PC-9 (cell line): ENCODE measurements around the gene STRN4. TPM values are rescaled to one million over a fixed set of nuclear protein-coding genes. Genes with fewer than 3 reads are reported as not detected.
A peak's percentile ranks its signal among the peaks of the same experiment; 100 is the strongest.

Source experiments
- BruUV-seq: library from RNA; stranded (reverse); fragments of 400-500 nt; replicated peaks from 2 replicates; lab custom pipeline; 2021; lab: Mats Ljungman, UMichigan
- CTCF ChIA-PET: fragments of 300-600 bp; sonication (Branson Sonifier 250); formaldehyde crosslinking; loops from one replicate; lab custom pipeline; 2022; ENCODE audit warnings: antibody characterized with exemption; lab: Charles Lee
- POLR2A ChIA-PET: fragments of 300-600 bp; sonication (Branson Sonifier 250); formaldehyde crosslinking; loops from one replicate; lab custom pipeline; 2022; ENCODE audit warnings: antibody characterized with exemption; ENCODE audit not compliant: unreplicated experiment; lab: Charles Lee
- DNase-seq, 2 experiments: peaks; one replicate each; pipeline versions ENCODE4 v3.0.0 to v3.0.0-alpha.2; 2015 to 2022; ENCODE audit warnings: mixed read lengths in 1 of 2
- H2AFZ ChIP-seq: fragments of 200-600 bp; sonication (generic); 2 replicates; pipeline ENCODE4 v1.8.1; 2017; ENCODE audit warnings: antibody characterized with exemption
- H3F3A ChIP-seq: fragments of 200-600 bp; sonication (generic); 2 replicates; pipeline ENCODE4 v1.8.1; 2017; ENCODE audit warnings: antibody characterized with exemption, mild to moderate bottlenecking, low read depth; ENCODE audit not compliant: insufficient read depth
- H3K27ac ChIP-seq: fragments of 200-600 bp; sonication (generic); 2 replicates; pipeline ENCODE4 v1.6.1; 2016; ENCODE audit warnings: mixed run types
- H3K27me3 ChIP-seq: fragments of 200-600 bp; sonication (generic); 2 replicates; pipeline ENCODE4 v1.6.1; 2016; ENCODE audit warnings: low read depth, mixed run types; ENCODE audit not compliant: insufficient read depth
- H3K36me3 ChIP-seq: fragments of 200-600 bp; sonication (generic); 2 replicates; pipeline ENCODE4 v1.6.1; 2016; ENCODE audit warnings: low read depth, mixed run types
- H3K4me1 ChIP-seq: fragments of 200-600 bp; sonication (generic); replicated peaks from 2 replicates; pipeline ENCODE4 v1.6.1; 2016; ENCODE audit warnings: mixed run types; ENCODE audit not compliant: insufficient read depth
- H3K4me2 ChIP-seq: fragments of 200-600 bp; sonication (generic); 2 replicates; pipeline ENCODE4 v1.6.1; 2017; ENCODE audit warnings: mixed run types
- H3K4me3 ChIP-seq: fragments of 200-600 bp; sonication (generic); 2 replicates; pipeline ENCODE4 v1.6.1; 2016; ENCODE audit warnings: mixed run types
- H3K79me2 ChIP-seq: fragments of 200-600 bp; sonication (generic); 2 replicates; pipeline ENCODE4 v1.6.1; 2017; ENCODE audit warnings: low read depth, mixed run types
- H3K9me2 ChIP-seq: fragments of 200-600 bp; sonication (generic); 2 replicates; pipeline ENCODE4 v1.8.1; 2017; ENCODE audit warnings: mild to moderate bottlenecking; ENCODE audit not compliant: insufficient read depth
- H3K9me3 ChIP-seq: fragments of 200-600 bp; sonication (generic); 2 replicates; pipeline ENCODE4 v1.8.1; 2016; ENCODE audit warnings: low read depth; ENCODE audit not compliant: insufficient read depth
- H4K20me1 ChIP-seq: fragments of 200-600 bp; sonication (generic); 2 replicates; pipeline ENCODE4 v1.8.1; 2017; ENCODE audit not compliant: insufficient read depth
- CTCF ChIP-seq: fragments of 200-600 bp; sonication (generic); conservative IDR thresholded peaks from 2 replicates; pipeline ENCODE4 v1.6.1; 2017; ENCODE audit warnings: mixed run types, antibody characterized with exemption, mild to moderate bottlenecking, moderate library complexity
- EZH2 ChIP-seq: fragments of 200-600 bp; sonication (generic); IDR thresholded peaks from 2 replicates; pipeline ENCODE4 v1.8.0; 2017; ENCODE audit warnings: antibody characterized with exemption, low read depth
- intact Hi-C: fragments of 100-400 bp; cut with micrococcal nuclease; formaldehyde crosslinking; loops from one replicate; pipeline ENCODE4 v1.10.0; 2022; ENCODE audit not compliant: unreplicated experiment
- total RNA-seq: library from RNA; stranded (reverse); gene quantifications from 2 replicates; pipeline ENCODE4 v1.2.3, GENCODE V29; 2021

STRN4 gene
- total RNA-seq, 1 experiment from 2014 or later = 93.3 TPM

GRCh38 chr19:46717034-46717715 lies 29.1 kb downstream of the STRN4 start, which contains the start of gene PRKD2:
TSS of gene PRKD2 (minus strand) at chr19:46717114. CDS start at chr19:46716370, 744 bp downstream.
- no peaks in the 10 kb centered on the region; the same call in 1 of the 2 replicates for H3K36me3 ChIP-seq
- peak within 1 kb of the TSS; percentile 86 for H2AFZ ChIP-seq
- H4K20me1 ChIP-seq = 0 out of 2 replicates have a peak, but pooled peaks cover 4% of the 10 kb centered on the region
- ChIA-PET CTCF (interaction anchor here (0.6 to 0.7 kb wide), 3 partner anchors 12 to 174 kb away, joined by 3 to 11 read pairs (median 3); no protein-coding TSS in a partner anchor), POLR2A (interaction anchor here (0.6 to 0.7 kb wide), 2 partner anchors 71 to 110 kb away, joined by 4 to 5 read pairs; partner anchors contain the start of gene SLC1A5)
- peaks cover 47% of the 10 kb centered on the region; the same call in 1 of the 2 replicates for H3F3A ChIP-seq
- H3K27me3 ChIP-seq = no peaks in the 10 kb centered on the region
- peak; percentile 66 to 87 for DNase-seq
- peaks cover 36% of the 10 kb centered on the region for H3K79me2 ChIP-seq
- H3K4me3 ChIP-seq = peak within 1 kb of the TSS; percentile 76
- H3K4me2 ChIP-seq = peak within 1 kb of the TSS; percentile 98
- no peaks in the 10 kb centered on the region for H3K9me3 ChIP-seq
- BruUV-seq = no TSS peak
- intact Hi-C loops = loop anchor here (1.0 kb wide), 1 partner anchor 14 kb away; no protein-coding TSS in a partner anchor
- H3K4me1 ChIP-seq = peaks cover 27% of the 10 kb centered on the region
- 0 out of 2 replicates have a peak within 1 kb of the TSS, but pooled peaks have one; percentile 69 for H3K27ac ChIP-seq
- TF ChIP-seq CTCF = no peak
- TF ChIP-seq EZH2 = no peak
- H3K9me2 ChIP-seq = no peaks in the 10 kb centered on the region

- Histone ChIP-seq H2AFZ (peak overlapping the region; percentile 86), H3K4me1 (peaks cover 27% of the 10 kb centered on the region), H3K9me2 (no peaks in the 10 kb centered on the region), H4K20me1 (0 out of 2 replicates have a peak, but pooled peaks cover 4% of the 10 kb centered on the region), H3K4me3 (peak overlapping the region; percentile 76), H3K9me3 (no peaks in the 10 kb centered on the region), H3F3A (peaks cover 51% of the 10 kb centered on the region; the same call in 1 of the 2 replicates), H3K27me3 (no peaks in the 10 kb centered on the region), H3K4me2 (peak overlapping the region; percentile 98), H3K79me2 (peaks cover 40% of the 10 kb centered on the region), H3K27ac (no peak overlapping the region), H3K36me3 (no peaks in the 10 kb centered on the region; the same call in 1 of the 2 replicates)
- ChIA-PET CTCF (interaction anchor here (0.6 to 0.7 kb wide), 3 partner anchors 12 to 174 kb away, joined by 3 to 11 read pairs (median 3); no protein-coding TSS in a partner anchor), POLR2A (interaction anchor here (0.6 to 0.7 kb wide), 2 partner anchors 72 to 110 kb away, joined by 4 to 5 read pairs; partner anchors contain the start of gene SLC1A5)
- DNase-seq = no peak
- BruUV-seq = TSS peak; percentile 34
- intact Hi-C loops = loop anchor here (1.0 kb wide), 1 partner anchor 15 kb away; no protein-coding TSS in a partner anchor
- no peak for TF ChIP-seq EZH2
- no peak for TF ChIP-seq CTCF
Observed at GRCh38 chr19:46716672-46717033, 29.6 kb downstream of the STRN4 start.

GRCh38 chr19:46715975-46716671 lies 30.1 kb downstream of the STRN4 start:
- POLR2A ChIA-PET = interaction anchor here (0.6 kb wide), 1 partner anchor 73 kb away, joined by 4 read pairs; the partner anchor contains the start of gene SLC1A5

More at GRCh38 chr19:46715975-46716671, 30.1 kb downstream of the STRN4 start:
- Histone ChIP-seq H4K20me1 (0 out of 2 replicates have a peak, but pooled peaks cover 4% of the 10 kb centered on the region), H3K9me3 (no peaks in the 10 kb centered on the region), H3F3A (peaks cover 47% of the 10 kb centered on the region; the same call in 1 of the 2 replicates), H3K36me3 (no peaks in the 10 kb centered on the region; the same call in 1 of the 2 replicates), H3K4me2 (peak overlapping the region; percentile 98), H3K27me3 (no peaks in the 10 kb centered on the region), H3K9me2 (no peaks in the 10 kb centered on the region), H3K79me2 (peaks cover 41% of the 10 kb centered on the region), H2AFZ (peak overlapping the region; percentile 86), H3K4me1 (peaks cover 27% of the 10 kb centered on the region), H3K27ac (peak overlapping the region; percentile 69; the same call in 1 of the 2 replicates), H3K4me3 (peak overlapping the region; percentile 76)
- TF ChIP-seq CTCF = no peak; the same call in 1 of the 2 replicates
- no peak for TF ChIP-seq EZH2
- BruUV-seq = no TSS peak
- CTCF ChIA-PET = interaction anchor here (0.5 to 0.7 kb wide), 4 partner anchors 11 to 173 kb away, joined by 3 to 11 read pairs (median 4); no protein-coding TSS in a partner anchor
- intact Hi-C loops = no loop called here
- DNase-seq = peak in 1 of 2 experiments; percentile 17
